ENCODE data around the gene GUCY1A1.

The GUCY1A1 gene

GRCh38 chr4:155762334-155762733, 95.7 kb downstream of the GUCY1A1 start:
- no peak overlapping the region for H3K4me3 ChIP-seq (ENCODE audit: low read depth, low read length)
- in situ Hi-C loops (cut with HindIII; ENCODE audit: low sequenced_read_pairs) = no loop called here
- no peak for DNase-seq (ENCODE audit: low read depth, low spot score)
- no peak for TF ChIP-seq CTCF (IDR thresholded peaks at IDR 0.05; ENCODE audit: low read depth, low read length)

GRCh38 chr4:155763551-155763950, 96.9 kb downstream of the GUCY1A1 start:
- H3K4me3 ChIP-seq (ENCODE audit: low read depth, low read length) = no peak overlapping the region
- TF ChIP-seq CTCF (IDR thresholded peaks at IDR 0.05; ENCODE audit: low read depth, low read length) = no peak
- in situ Hi-C loops (cut with HindIII; ENCODE audit: low sequenced_read_pairs) = no loop called here
- no peak for DNase-seq (ENCODE audit: low read depth, low spot score)

GRCh38 chr4:155765149-155765548, 98.5 kb downstream of the GUCY1A1 start:
- no peak overlapping the region for H3K4me3 ChIP-seq (ENCODE audit: low read depth, low read length)

GRCh38 chr4:155766622-155767021, 100.0 kb downstream of the GUCY1A1 start:
- in situ Hi-C loops (cut with HindIII; ENCODE audit: low sequenced_read_pairs) = no loop called here
- no peak for DNase-seq (ENCODE audit: low read depth, low spot score)
- H3K4me3 ChIP-seq (ENCODE audit: low read depth, low read length) = no peak overlapping the region
- no peak for TF ChIP-seq CTCF (IDR thresholded peaks at IDR 0.05; ENCODE audit: low read depth, low read length)

More at GRCh38 chr4:155765149-155765548, 98.5 kb downstream of the GUCY1A1 start:
- DNase-seq (ENCODE audit: low read depth, low spot score) = no peak
- in situ Hi-C loops (cut with HindIII; ENCODE audit: low sequenced_read_pairs) = no loop called here
- TF ChIP-seq CTCF (IDR thresholded peaks at IDR 0.05; ENCODE audit: low read depth, low read length) = no peak

GRCh38 chr4:155768370-155768769, 101.7 kb downstream of the GUCY1A1 start:
- in situ Hi-C loops (cut with HindIII; ENCODE audit: low sequenced_read_pairs) = no loop called here
- no peak for DNase-seq (ENCODE audit: low read depth, low spot score)
- TF ChIP-seq CTCF (IDR thresholded peaks at IDR 0.05; ENCODE audit: low read depth, low read length) = no peak

GRCh38 chr4:155769090-155769489, 102.4 kb downstream of the GUCY1A1 start:
- in situ Hi-C loops (cut with HindIII; ENCODE audit: low sequenced_read_pairs) = no loop called here
- no peak for TF ChIP-seq CTCF (IDR thresholded peaks at IDR 0.05; ENCODE audit: low read depth, low read length)
- no peak for DNase-seq (ENCODE audit: low read depth, low spot score)
- H3K4me3 ChIP-seq (ENCODE audit: low read depth, low read length) = no peak overlapping the region

More at GRCh38 chr4:155768370-155768769, 101.7 kb downstream of the GUCY1A1 start:
- H3K4me3 ChIP-seq (ENCODE audit: low read depth, low read length) = no peak overlapping the region
